Adrenal gland (tissue), 12 donors: ENCODE data around the gene BICD1. TPM values are rescaled to one million over a fixed set of nuclear protein-coding genes. Genes with fewer than 3 reads are reported as not detected.

Experiments
- DNase-seq, 7 donors: peaks; one replicate each; pipeline ENCODE4 v3.0.0-alpha.2; 2019 to 2020
- H3K27ac ChIP-seq, 5 donors: fragments of 200-600 bp; sonication (generic) in 4 of 5; 1 replicate in 3 of 5; 2 replicates in 2 of 5; pipeline versions ENCODE4 v1.5.1 to v1.8.0; 2016 to 2020; ENCODE audit warnings: mild to moderate bottlenecking in 1 of 5
- H3K27me3 ChIP-seq: fragments of 200-600 bp; 2 replicates; pipeline ENCODE4 v1.8.0; 2021
- H3K36me3 ChIP-seq, 2 donors: fragments of 200-600 bp; replicated peaks in 1 of 2; 1 replicate in 1 of 2; 2 replicates in 1 of 2; pipeline versions ENCODE4 v1.5.1 to v1.8.0; 2018 to 2022
- H3K4me1 ChIP-seq, 2 donors: fragments of 200-600 bp; replicated peaks in 1 of 2; 1 replicate in 1 of 2; 2 replicates in 1 of 2; pipeline versions ENCODE4 v1.5.1 to v1.8.0; 2018 to 2021
- H3K4me3 ChIP-seq, 4 donors: fragments of 200-600 bp; sonication (generic) in 3 of 4; one replicate each; pipeline ENCODE4 v1.5.1; 2016 to 2018
- H3K9me3 ChIP-seq, 3 donors: fragments of 200-600 bp; sonication (generic) in 1 of 3; replicated peaks in 1 of 3; 1 replicate in 2 of 3; 2 replicates in 1 of 3; pipeline versions ENCODE4 v1.5.1 to v1.8.0; 2016 to 2021
- CTCF ChIP-seq, 6 experiments: fragments of 450-650 bp in 4 of 6; fragments of 200-600 bp in 2 of 6; sonication (generic) in 1 of 6; IDR thresholded peaks; 1 replicate in 5 of 6; 2 replicates in 1 of 6; pipeline versions ENCODE4 v1.5.1 to v1.8.0; 2016 to 2021; ENCODE audit warnings: antibody characterized with exemption in 6 of 6, mild to moderate bottlenecking in 2 of 6, moderate library complexity in 1 of 6
- POLR2A ChIP-seq, 2 donors: fragments of 450-650 bp; IDR thresholded peaks; one replicate each; pipeline ENCODE4 v1.6.1; 2017; ENCODE audit warnings: antibody characterized with exemption in 2 of 2, mild to moderate bottlenecking in 2 of 2, moderate library complexity in 1 of 2
- WGBS, 4 donors: extraction: QIAGEN DNeasy Blood & Tissue Kit in 2 of 4; methylation state at CpG; one replicate each; pipeline versions ENCODE4 v1.1.5 to v1.1.7; 2013 to 2017; 5-methylcytosine and 5-hydroxymethylcytosine counted together
- intact Hi-C, 2 donors: fragments of 100-400 bp; cut with DNase I; formaldehyde crosslinking; loops; one replicate each; pipeline versions ENCODE4 v1.14.1 to v1.15.0; 2022 to 2023
- polyA plus RNA-seq, 3 donors: library from polyadenylated mRNA; stranded (reverse); fragments of 200-250 nt in 2 of 3; fragments of 350-450 nt in 1 of 3; fragmentation: Illumina TruSeq in 1 of 3; extraction: RNeasy Lipid Tissue Mini Kit (QIAGEN cat#74804) in 1 of 3; gene quantifications; one replicate each; pipeline ENCODE4 v1.2.3, GENCODE V29; 2013 to 2014
- total RNA-seq, 9 donors: library from RNA; depleted of rRNA in 4 of 9; stranded (reverse); fragments of >200 nt in 4 of 9; fragments of 120-200 nt in 1 of 9; fragmentation: NEBNext Ultra II Directional in 1 of 9; extraction: Animal tissue kit (Norgen Biotek cat#: 25700) in 1 of 9; gene quantifications; one replicate each; pipeline versions ENCODE4 v1.1.0 to v1.2.4, GENCODE V29; 2013 to 2023
- donor health status: healthy with polysubstance abuse.
- donor health status: Bipolar disorder and iron deficiency.
- donor health status: DM: yes; HTN: yes; CAD: no.
- donor health status: DM: no; HTN: no; CAD: no.
- donor health status: DM: no; HTN: no; CAD: no.
- donor health status: DM: yes; HTN: yes; CAD: no.

Gene BICD1
- total and polyA plus RNA-seq, 12 donors: 2.9 to 18.2 (median 9.4) TPM

- 95 to 98% (median 96%) methylated on average over 5 of the region's 5 CpGs for WGBS, 4 donors
- H3K27ac ChIP-seq: no peak overlapping the region
- intact Hi-C loops: no loop called here
Observed at GRCh38 chr12:32118806-32119205, 12.2 kb downstream of the BICD1 start.

GRCh38 chr12:32120419-32120818, 13.8 kb downstream of the BICD1 start:
- Histone ChIP-seq H3K4me1 (peaks cover 0 to 8% of the 10 kb centered on the region in 2 donors), H3K9me3 (no peaks in the 10 kb centered on the region), H3K36me3 (no peaks in the 10 kb centered on the region), H3K4me3 (no peak overlapping the region), H3K27ac (no peak overlapping the region), H3K27me3 (no peaks in the 10 kb centered on the region)
- TF ChIP-seq CTCF (IDR thresholded peaks at IDR 0.05) (no peak), POLR2A (IDR thresholded peaks at IDR 0.05) (no peak)
- intact Hi-C loops: no loop called here
- no peak for DNase-seq
- 53 to 66% (median 57%) methylated on average over 2 of the region's 2 CpGs for WGBS, 4 donors

More at GRCh38 chr12:32118806-32119205, 12.2 kb downstream of the BICD1 start:
- no peaks in the 10 kb centered on the region for H3K36me3 ChIP-seq
- H3K4me1 ChIP-seq: peaks cover 0 to 10% of the 10 kb centered on the region in 2 donors
- no peak for DNase-seq
- H3K9me3 ChIP-seq: no peaks in the 10 kb centered on the region
- H3K4me3 ChIP-seq: no peak overlapping the region
- no peak for TF ChIP-seq CTCF (IDR thresholded peaks at IDR 0.05)
- TF ChIP-seq POLR2A (IDR thresholded peaks at IDR 0.05): no peak
- H3K27me3 ChIP-seq: no peaks in the 10 kb centered on the region

GRCh38 chr12:32124637-32125036, 18.0 kb downstream of the BICD1 start:
- DNase-seq: no peak
- intact Hi-C loops: no loop called here
- Histone ChIP-seq H3K36me3 (no peaks in the 10 kb centered on the region), H3K27ac (no peak overlapping the region), H3K4me1 (no peaks in the 10 kb centered on the region), H3K9me3 (no peaks in the 10 kb centered on the region), H3K4me3 (no peak overlapping the region), H3K27me3 (no peaks in the 10 kb centered on the region)
- 83 to 97% (median 88%) methylated on average over 1 of the region's 1 CpG for WGBS, 4 donors
- no peak for TF ChIP-seq CTCF (IDR thresholded peaks at IDR 0.05)

- H3K4me1 ChIP-seq: no peaks in the 10 kb centered on the region
- WGBS, 4 donors: 88 to 96% (median 95%) methylated on average over 7 of the region's 7 CpGs
- intact Hi-C loops: no loop called here
- H3K4me3 ChIP-seq: no peak overlapping the region
- TF ChIP-seq POLR2A (IDR thresholded peaks at IDR 0.05): no peak
- TF ChIP-seq CTCF (IDR thresholded peaks at IDR 0.05): no peak
- H3K9me3 ChIP-seq: no peaks in the 10 kb centered on the region
- no peak overlapping the region for H3K27ac ChIP-seq
- DNase-seq: no peak
- H3K36me3 ChIP-seq: no peaks in the 10 kb centered on the region
- no peaks in the 10 kb centered on the region for H3K27me3 ChIP-seq
Observed at GRCh38 chr12:32125455-32126084, 18.9 kb downstream of the BICD1 start.
